Ecto neural progenitor cell (in vitro differentiated cells): ENCODE data around the gene RCSD1.

Experiments
- DNase-seq: peaks from one replicate; pipeline ENCODE4 v3.0.0-alpha.2; 2018; ENCODE audit warnings: low spot score

Gene RCSD1

GRCh38 chr1:167690053-167690452 is 60.0 kb downstream of the RCSD1 start:
- DNase-seq = no peak

DNA sequence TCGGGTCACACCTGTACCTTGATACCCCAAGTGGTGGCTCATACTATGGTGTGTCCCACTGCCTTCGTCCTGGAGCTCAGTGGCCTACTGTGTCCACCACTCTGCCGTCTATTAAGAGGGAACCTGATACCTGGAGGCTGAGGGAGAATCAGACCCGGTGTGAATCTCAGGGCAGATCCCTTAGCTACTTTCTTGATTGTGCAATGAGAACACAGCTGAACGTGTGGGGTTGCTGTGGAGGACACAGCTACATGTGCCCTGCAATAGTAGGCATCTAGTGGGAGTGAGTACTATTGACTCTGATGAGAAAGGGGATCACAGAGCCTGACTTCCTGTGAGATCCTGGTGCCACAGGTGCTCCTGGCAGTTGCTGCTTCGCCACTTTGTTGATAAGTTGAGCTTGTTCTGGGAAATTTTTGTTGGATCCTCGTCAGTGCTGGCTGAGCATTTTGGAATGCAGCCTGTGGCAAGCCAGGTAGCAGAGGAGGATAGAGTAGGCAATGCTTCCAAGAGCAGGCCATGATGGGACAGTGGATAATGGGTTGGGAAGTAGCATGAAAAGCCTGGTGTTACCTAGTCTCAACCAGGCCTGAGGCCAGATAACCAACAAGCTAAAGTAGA is 63.5 kb downstream of the RCSD1 start:
- DNase-seq = no peak

- no peak for DNase-seq
Measured at GRCh38 chr1:167694691-167695090, 64.7 kb downstream of the RCSD1 start.

- DNase-seq = no peak
Measured at GRCh38 chr1:167695147-167695546, 65.1 kb downstream of the RCSD1 start.

- DNase-seq = no peak
Measured at GRCh38 chr1:167695756-167696561, 65.9 kb downstream of the RCSD1 start.

DNA sequence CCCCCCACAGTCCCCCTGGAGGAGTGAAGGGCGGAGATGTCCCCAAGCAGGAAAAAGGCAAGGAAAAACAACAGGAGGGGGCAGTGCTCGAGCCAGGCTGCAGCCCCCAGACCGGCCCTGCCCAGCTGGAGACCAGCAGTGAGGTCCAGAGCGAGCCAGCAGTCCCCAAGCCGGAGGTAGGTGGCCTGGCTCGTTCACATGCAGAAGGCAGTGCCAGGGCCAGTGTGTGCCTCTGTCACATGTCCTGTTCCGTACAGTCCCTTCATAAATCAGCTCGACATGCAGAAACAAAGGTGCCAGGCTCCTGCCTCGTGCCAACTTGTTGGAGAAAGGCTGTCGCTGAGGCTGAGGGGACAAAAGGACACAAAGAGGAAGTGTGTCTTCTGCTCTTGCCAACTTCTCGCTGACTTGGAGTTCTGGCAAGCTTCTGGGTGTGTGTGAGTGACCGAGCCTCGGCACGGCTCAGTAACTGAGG is 67.7 kb downstream of the RCSD1 start:
- DNase-seq = no peak

- no peak for DNase-seq
Measured at GRCh38 chr1:167698313-167698712, 68.3 kb downstream of the RCSD1 start.

DNA sequence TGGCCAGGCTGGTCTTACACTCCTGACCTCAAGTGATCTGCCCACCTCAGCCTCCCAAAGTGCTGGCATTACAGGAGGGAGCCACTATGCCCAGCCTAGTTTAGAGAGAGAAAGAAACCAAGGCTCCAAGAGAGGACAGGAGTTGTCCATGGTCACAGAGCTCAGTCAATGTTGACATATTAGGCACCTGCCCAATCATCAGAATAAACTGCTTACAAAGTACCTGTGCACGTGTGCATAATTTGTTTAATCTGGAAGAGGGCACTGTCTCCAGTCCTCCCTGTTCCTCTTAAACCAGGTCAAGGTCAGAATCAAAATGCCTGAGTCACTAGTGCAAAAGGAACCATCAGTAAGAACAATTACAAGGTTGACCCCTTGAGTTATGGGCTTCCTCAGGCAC is 71.5 kb downstream of the RCSD1 start:
- DNase-seq = no peak

DNA sequence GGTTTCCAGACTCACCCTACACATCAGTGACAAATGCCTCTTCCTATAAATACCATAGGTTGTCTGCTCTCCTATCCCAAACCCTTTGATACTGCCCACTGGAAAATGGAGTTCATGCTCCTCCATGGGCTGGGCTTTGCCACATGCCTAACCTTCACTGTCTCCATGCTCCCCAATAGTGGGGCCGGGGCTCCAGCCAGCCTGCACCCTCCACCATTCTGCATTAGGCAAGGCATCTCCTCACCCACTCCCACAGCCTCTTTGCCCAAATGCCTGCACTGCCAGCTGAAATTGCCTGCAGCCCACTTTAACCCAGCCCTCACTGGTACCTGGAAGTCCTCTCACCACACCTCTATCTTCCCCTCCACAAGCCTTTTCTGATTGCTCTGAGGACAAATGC is 73.5 kb downstream of the RCSD1 start:
- DNase-seq = no peak

- DNase-seq = no peak
Measured at GRCh38 chr1:167704715-167705114, 74.7 kb downstream of the RCSD1 start.

DNA sequence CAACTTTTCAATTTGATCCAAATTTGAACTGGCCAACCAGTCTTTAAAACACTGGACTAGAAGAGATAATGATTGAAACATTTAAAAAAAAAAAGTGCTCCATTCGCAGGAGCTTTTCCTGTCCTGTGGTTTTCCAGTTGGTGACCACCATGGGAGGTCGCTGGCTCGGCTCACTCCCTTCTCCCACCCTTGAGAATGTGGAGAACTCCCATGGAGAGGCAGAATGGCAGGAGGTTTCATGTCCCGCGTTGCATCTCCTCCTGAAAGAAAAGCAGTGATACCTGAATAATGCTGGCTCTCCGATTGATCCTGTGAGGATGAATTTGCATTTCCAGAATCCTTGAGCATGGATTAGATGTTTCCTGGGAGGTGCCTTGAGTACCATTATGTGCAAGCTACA is 75.2 kb downstream of the RCSD1 start:
- no peak for DNase-seq

DNA sequence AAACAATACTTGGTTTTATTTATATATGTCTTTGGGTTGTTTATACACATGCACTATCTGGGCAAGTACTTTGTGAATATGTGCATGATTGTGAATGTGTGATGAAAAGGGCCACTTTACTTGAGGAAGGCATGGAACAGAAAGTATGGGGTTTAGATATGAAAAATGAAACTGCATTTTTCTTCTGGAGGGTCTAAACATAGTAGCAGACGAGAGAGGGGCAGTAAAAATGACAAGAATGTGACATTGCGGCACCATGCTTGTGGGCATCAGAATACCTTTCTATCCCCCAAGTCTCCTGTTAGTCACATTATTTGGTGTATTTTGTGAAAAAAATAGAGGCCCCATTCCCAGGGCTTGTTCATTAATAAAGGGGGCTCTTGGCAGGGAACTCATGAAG is 76.3 kb downstream of the RCSD1 start:
- DNase-seq = no peak

DNA sequence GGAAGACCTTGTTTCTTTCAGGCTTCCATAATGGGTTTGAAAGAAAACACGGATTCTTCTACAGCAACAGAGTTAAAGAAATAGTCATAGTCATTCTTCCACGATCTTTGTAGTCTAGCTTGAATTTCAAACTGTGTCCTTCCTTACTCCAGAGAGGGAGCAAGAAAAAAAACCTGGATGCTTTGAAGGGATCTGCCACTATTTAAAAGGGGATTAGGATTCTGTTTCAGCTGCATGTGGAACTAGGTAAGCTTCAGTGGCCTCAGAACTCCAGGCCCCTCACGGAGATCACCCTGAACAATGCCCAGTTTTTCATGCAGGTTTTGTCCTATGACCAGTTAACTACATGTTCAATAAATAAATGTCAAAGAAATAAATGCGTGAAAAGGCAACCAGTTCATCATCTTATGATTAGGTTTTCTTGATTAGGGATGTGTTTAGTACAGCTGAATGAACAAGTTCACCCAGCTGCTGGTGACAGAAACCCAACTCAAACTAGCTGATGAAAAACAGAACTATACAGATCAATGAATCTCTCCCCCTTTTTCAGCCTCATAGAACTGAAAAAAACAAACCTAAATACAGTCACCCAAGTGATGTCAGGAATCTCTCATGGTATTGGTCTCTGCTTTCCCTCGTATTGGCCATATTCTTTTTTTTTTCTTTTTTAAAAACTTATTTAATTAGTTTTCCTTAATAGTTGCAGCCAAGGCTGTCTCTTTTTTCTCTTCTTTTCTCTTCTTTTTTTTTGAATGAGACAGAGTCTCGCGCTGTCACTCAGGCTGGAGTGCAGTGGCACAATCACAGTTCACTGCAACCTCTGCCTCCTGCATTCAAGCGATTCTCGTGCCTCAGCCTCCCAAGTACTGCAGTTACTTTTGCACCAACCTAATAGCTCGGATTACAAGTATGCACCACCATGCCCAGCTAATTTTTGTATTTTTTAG is 77.2 kb downstream of the RCSD1 start:
- no peak for DNase-seq

DNA sequence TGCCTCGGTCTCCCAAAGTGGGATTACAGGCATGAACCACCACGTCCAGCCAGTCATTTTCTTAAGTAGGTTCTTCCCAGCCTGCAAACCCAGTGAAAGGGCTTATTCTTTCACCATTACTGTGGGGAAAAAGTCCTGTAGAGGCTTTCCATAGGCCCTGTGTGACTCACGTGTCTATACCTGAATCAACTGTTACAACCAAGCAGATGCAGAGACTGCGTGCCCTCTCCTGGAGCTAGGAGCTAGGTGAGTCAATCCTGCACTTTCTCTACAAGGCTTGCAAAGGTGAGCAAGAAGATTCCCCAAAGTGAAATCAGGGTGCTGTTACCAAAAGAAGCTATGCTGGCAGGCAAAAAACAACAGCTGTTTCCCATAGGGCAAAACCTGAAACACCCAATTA is 77.9 kb downstream of the RCSD1 start:
- no peak for DNase-seq

GRCh38 chr1:167708940-167709389 is 78.9 kb downstream of the RCSD1 start:
- DNase-seq = no peak

DNA sequence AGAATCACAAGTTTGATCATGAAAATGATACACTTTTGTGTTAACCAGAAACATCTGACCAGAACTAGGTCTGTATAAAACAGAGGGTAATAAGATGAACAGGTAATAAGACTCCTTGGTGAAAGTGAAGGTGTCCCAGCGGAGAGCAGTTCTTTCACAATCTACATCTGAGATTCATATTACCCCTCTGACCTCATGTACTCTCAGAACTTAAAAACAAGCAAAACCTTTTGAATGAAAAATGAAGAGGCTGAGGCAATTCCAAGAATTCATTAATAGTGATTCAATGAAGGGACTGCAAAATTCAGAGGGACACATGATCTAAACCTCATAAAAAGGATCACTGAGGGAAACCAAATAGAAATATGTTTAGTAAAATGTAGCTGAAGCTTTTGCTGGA is 80.8 kb downstream of the RCSD1 start:
- DNase-seq = no peak

DNA sequence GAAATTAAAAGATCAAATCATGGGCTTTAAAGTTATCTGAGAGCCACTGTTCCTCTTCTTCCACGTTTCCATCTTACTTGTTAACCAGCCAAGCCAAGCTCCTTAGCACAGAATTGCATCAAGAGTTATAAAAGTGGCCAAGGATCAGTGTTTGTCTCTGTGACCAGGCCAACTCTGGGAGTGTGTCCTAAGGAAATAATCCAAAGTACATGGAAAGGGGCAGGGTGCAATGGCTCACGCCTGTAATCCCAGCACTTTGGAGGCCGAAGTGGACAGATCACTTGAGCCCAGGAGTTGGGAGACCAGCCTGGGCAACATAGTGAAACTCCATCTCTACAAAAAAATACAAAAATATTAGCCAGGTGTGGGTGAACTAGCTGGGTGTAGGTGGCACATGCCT is 81.8 kb downstream of the RCSD1 start:
- no peak for DNase-seq

DNA sequence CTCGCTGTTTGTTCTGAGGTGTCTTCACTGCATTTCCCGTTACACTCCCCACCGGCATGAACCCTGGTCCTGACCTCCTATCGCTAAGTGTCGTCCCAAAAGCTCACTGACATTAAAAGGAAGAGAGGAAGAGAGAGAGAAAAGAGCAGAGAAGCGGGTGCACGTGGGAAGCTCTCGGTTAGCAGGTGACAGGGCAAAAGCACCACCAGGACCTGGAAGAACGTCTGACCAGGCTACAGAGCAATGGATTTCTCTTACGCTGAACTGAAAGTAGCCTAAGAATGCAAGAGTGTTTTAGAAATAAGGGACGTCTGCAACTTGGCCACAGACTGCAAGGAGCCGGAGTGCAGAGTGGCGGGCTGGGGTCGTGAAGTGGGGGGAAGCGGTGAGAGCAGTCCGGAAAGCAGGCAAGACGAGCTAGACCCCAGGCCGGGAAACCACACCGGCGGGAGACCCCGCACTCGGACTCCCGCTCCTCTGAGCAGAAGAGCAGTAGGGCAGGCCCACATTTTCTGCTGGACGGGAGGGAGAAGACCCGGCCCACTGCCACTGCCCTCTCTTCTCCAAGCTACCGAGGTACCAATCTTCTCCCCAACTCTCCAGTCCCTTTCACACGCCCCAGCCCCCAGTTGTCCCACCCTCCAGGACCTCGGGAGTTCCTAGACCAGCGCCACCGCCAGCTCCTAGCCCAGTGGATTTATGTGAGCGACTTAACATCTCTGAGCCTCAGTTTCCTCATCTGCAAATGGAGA is 83.5 kb downstream of the RCSD1 start:
- peak; percentile 71 for DNase-seq

DNA sequence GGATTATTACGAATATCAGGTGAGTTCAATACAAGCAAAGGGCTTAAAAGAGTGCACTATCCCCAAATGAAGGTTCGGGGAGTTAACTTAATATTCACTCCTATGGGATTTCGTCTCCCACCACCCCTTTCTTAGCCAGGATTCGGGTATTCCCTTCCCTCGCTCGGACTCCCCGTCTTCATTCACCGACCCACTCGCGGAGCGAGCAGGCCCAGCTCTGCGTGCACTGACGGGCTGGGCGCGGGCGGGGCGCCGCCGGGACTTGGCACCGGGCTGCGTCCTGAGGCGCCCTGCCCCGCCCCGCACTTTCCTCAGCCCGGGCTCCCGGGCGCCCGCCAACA is 84.0 kb downstream of the RCSD1 start:
- DNase-seq = no peak

- peak; percentile 98 for DNase-seq
Measured at GRCh38 chr1:167714439-167715156, 84.6 kb downstream of the RCSD1 start.
